HG02571 (cell line): Measurements from ENCODE around the gene GRK6.

Source experiments
- ATAC-seq: cut with Tn5 transposase; IDR thresholded peaks from one replicate; pipeline ENCODE4 v1.9.1; 2021; ENCODE audit warnings: mild to moderate bottlenecking, moderate library complexity; ENCODE audit not compliant: unreplicated experiment

Gene GRK6

GRCh38 chr5:177468685-177469628, 42.5 kb downstream of the GRK6 start:
- no peak for ATAC-seq

- ATAC-seq, result no peak
These were observed 43.5 kb downstream of the GRK6 start for GRCh38 chr5:177469750-177470525.

- no peak for ATAC-seq
These were observed 44.5 kb downstream of the GRK6 start for GRCh38 chr5:177470759-177471536.

GRCh38 chr5:177471610-177472356, 45.3 kb downstream of the GRK6 start:
- ATAC-seq, result no peak

GRCh38 chr5:177472460-177473442, 46.3 kb downstream of the GRK6 start:
- no peak for ATAC-seq

- no peak for ATAC-seq
These were observed 47.0 kb downstream of the GRK6 start, which contains the start of gene DBN1 for GRCh38 chr5:177473443-177474001. Gene DBN1 (minus strand): TSS chr5:177473634. CDS start chr5:177473521, 113 bp downstream.

GRCh38 chr5:177474002-177474476, 47.6 kb downstream of the GRK6 start:
- ATAC-seq, result no peak

GRCh38 chr5:177474846-177475562, 48.5 kb downstream of the GRK6 start:
- ATAC-seq, result no peak

- no peak for ATAC-seq
These were observed 49.3 kb downstream of the GRK6 start for GRCh38 chr5:177475563-177476427.

- ATAC-seq, result no peak
These were observed 50.2 kb downstream of the GRK6 start for GRCh38 chr5:177476531-177477233.

- no peak for ATAC-seq
These were observed 51.4 kb downstream of the GRK6 start for GRCh38 chr5:177477701-177478477.

- ATAC-seq, result no peak
These were observed 52.5 kb downstream of the GRK6 start for GRCh38 chr5:177478711-177479646.

- no peak for ATAC-seq
These were observed 53.3 kb downstream of the GRK6 start for GRCh38 chr5:177479774-177480173.

GRCh38 chr5:177482359-177482795, 55.9 kb downstream of the GRK6 start:
- ATAC-seq, result no peak
